CD14-positive monocyte (primary cell): Measurements from ENCODE around the gene VEGFC. TPM values are rescaled to one million over a fixed set of nuclear protein-coding genes. Genes with fewer than 3 reads are reported as not detected.

Experiments
- DNase-seq, 3 donors: peaks; one replicate each; pipeline ENCODE4 v3.0.0-alpha.2; 2011 to 2022
- H2AFZ ChIP-seq: 2 replicates; pipeline ENCODE4 v1.6.0; 2012; ENCODE audit warnings: mild to moderate bottlenecking, low read depth, low read length, inconsistent platforms; ENCODE audit not compliant: insufficient read depth, poor library complexity, severe bottlenecking
- H3K27ac ChIP-seq, 2 donors: 1 replicate in 1 of 2; 2 replicates in 1 of 2; pipeline ENCODE4 v1.5.1; 2012 to 2013; ENCODE audit warnings: low read length in 2 of 2, control low read depth in 1 of 2, inconsistent platforms in 1 of 2, low read depth in 1 of 2, mild to moderate bottlenecking in 1 of 2
- H3K27me3 ChIP-seq, 2 donors: one replicate each; pipeline versions ENCODE4 v1.6.0 to v1.6.1; 2011 to 2013; ENCODE audit warnings: low read length in 2 of 2; ENCODE audit not compliant: control insufficient read depth in 2 of 2, insufficient read depth in 2 of 2
- H3K36me3 ChIP-seq, 2 donors: replicated peaks in 1 of 2; 1 replicate in 1 of 2; 2 replicates in 1 of 2; pipeline versions ENCODE4 v1.5.1 to v1.6.1; 2012 to 2013; ENCODE audit warnings: low read length in 2 of 2, control low read depth in 1 of 2, inconsistent platforms in 1 of 2, mild to moderate bottlenecking in 1 of 2; ENCODE audit not compliant: insufficient read depth in 2 of 2, control insufficient read depth in 1 of 2
- H3K4me1 ChIP-seq, 2 donors: 1 replicate in 1 of 2; 2 replicates in 1 of 2; pipeline versions ENCODE4 v1.5.1 to v1.6.1; 2012 to 2013; ENCODE audit warnings: low read length in 2 of 2, control low read depth in 1 of 2, inconsistent platforms in 1 of 2, mild to moderate bottlenecking in 1 of 2, moderate library complexity in 1 of 2; ENCODE audit not compliant: insufficient read depth in 2 of 2, control insufficient read depth in 1 of 2
- H3K4me2 ChIP-seq: replicated peaks from 2 replicates; pipeline ENCODE3; 2012; ENCODE audit warnings: low read length, moderate library complexity, mild to moderate bottlenecking; ENCODE audit not compliant: poor library complexity, severe bottlenecking; ENCODE audit errors: extremely low read depth
- H3K4me3 ChIP-seq, 3 experiments: fragments of 200-600 bp in 1 of 3; sonication (generic) in 1 of 3; replicated peaks in 1 of 3; 1 replicate in 2 of 3; 2 replicates in 1 of 3; pipeline ENCODE4 v1.5.1; 2011 to 2013; ENCODE audit warnings: low read length in 3 of 3, mild to moderate bottlenecking in 3 of 3, control low read depth in 2 of 3, low read depth in 2 of 3, inconsistent platforms in 1 of 3, moderate library complexity in 1 of 3
- H3K79me2 ChIP-seq: 2 replicates; pipeline ENCODE4 v1.6.0; 2012; ENCODE audit warnings: mild to moderate bottlenecking, control low read depth, inconsistent platforms, low read length, moderate library complexity; ENCODE audit not compliant: insufficient read depth
- H3K9ac ChIP-seq: 2 replicates; pipeline ENCODE4 v1.6.0; 2017; ENCODE audit warnings: low read length, mild to moderate bottlenecking; ENCODE audit not compliant: insufficient read depth, poor library complexity, severe bottlenecking
- H3K9me3 ChIP-seq, 2 donors: replicated peaks in 1 of 2; 1 replicate in 1 of 2; 2 replicates in 1 of 2; pipeline versions ENCODE4 v1.5.1 to v1.6.1; 2012 to 2013; ENCODE audit warnings: low read length in 2 of 2, control low read depth in 1 of 2; ENCODE audit not compliant: control insufficient read depth in 1 of 2, insufficient read depth in 1 of 2
- H4K20me1 ChIP-seq: 2 replicates; pipeline ENCODE4 v1.6.0; 2012; ENCODE audit warnings: mild to moderate bottlenecking, low read length, control low read depth, moderate library complexity; ENCODE audit not compliant: insufficient read depth
- H3K27ac Mint-ChIP-seq, 7 donors: one replicate each; pipeline ENCODE4 v1.8.0; 2020; ENCODE audit warnings: mild to moderate bottlenecking in 7 of 7, mixed read lengths in 7 of 7, moderate library complexity in 6 of 7, inconsistent platforms in 2 of 7
- H3K27me3 Mint-ChIP-seq, 3 donors: one replicate each; pipeline ENCODE4 v1.8.0; 2021 to 2022; ENCODE audit warnings: low read depth in 3 of 3, mild to moderate bottlenecking in 3 of 3, mixed read lengths in 3 of 3, moderate library complexity in 3 of 3, inconsistent platforms in 1 of 3
- H3K36me3 Mint-ChIP-seq, 2 donors: one replicate each; pipeline ENCODE4 v1.8.0; 2020; ENCODE audit warnings: mixed read lengths in 2 of 2, inconsistent platforms in 1 of 2, mild to moderate bottlenecking in 1 of 2
- H3K4me1 Mint-ChIP-seq: one replicate; pipeline ENCODE4 v1.8.0; 2020; ENCODE audit warnings: mild to moderate bottlenecking, mixed read lengths
- H3K4me3 Mint-ChIP-seq, 2 donors: one replicate each; pipeline ENCODE4 v1.8.0; 2020; ENCODE audit warnings: mild to moderate bottlenecking in 2 of 2, mixed read lengths in 2 of 2, moderate library complexity in 1 of 2
- H3K9me3 Mint-ChIP-seq, 7 donors: one replicate each; pipeline ENCODE4 v1.8.0; 2020 to 2022; ENCODE audit warnings: mixed read lengths in 7 of 7, mild to moderate bottlenecking in 6 of 7, moderate library complexity in 6 of 7, inconsistent platforms in 2 of 7
- CTCF ChIP-seq: fragments of 200-600 bp; IDR thresholded peaks from one replicate; pipeline ENCODE4 v1.8.0; 2022; ENCODE audit warnings: antibody characterized with exemption, mild to moderate bottlenecking
- WGBS: methylation state at CpG from one replicate; pipeline ENCODE4 v1.1.5; 2013; ENCODE audit warnings: missing lambda C conversion rate; ENCODE audit not compliant: insufficient coverage; 5-methylcytosine and 5-hydroxymethylcytosine counted together
- intact Hi-C, 2 donors: fragments of 100-400 bp; cut with micrococcal nuclease; formaldehyde crosslinking; loops; one replicate each; pipeline versions ENCODE4 v1.15.0 to v1.15.1; 2023
- polyA plus RNA-seq, 3 donors: library from polyadenylated mRNA; depleted of rRNA in 1 of 3; unstranded in 2 of 3; stranded (reverse) in 1 of 3; fragments of 300-500 nt in 2 of 3; fragments of >200 nt in 1 of 3; fragmentation: Illumina TruSeq in 2 of 3; gene quantifications; 1 replicate in 2 of 3; 2 replicates in 1 of 3; pipeline ENCODE4 v1.2.3, GENCODE V29; 2012 to 2021

Gene VEGFC
- polyA plus RNA-seq, 3 donors, result not detected

GRCh38 chr4:176668324-176668723 lies 124.4 kb downstream of the VEGFC start:
- no peaks in the 10 kb centered on the region for H3K4me1 Mint-ChIP-seq
- H3K9me3 Mint-ChIP-seq, result peaks cover 0 to 12% (median 5%) of the 10 kb centered on the region in 7 donors
- Histone ChIP-seq H3K4me3 (no peak overlapping the region), H3K9ac (no peak overlapping the region), H3K4me2 (no peak overlapping the region), H3K27me3 (no peaks in the 10 kb centered on the region), H2AFZ (no peak overlapping the region), H4K20me1 (no peaks in the 10 kb centered on the region), H3K36me3 (no peaks in the 10 kb centered on the region), H3K4me1 (no peaks in the 10 kb centered on the region), H3K27ac (no peak overlapping the region), H3K79me2 (no peaks in the 10 kb centered on the region), H3K9me3 (peaks cover 0 to 4% of the 10 kb centered on the region in 2 donors)
- DNase-seq, result no peak
- TF ChIP-seq CTCF, result no peak
- no peak overlapping the region for H3K4me3 Mint-ChIP-seq
- H3K27ac Mint-ChIP-seq, result no peak overlapping the region
- intact Hi-C loops, result no loop called here
- WGBS, result 88% methylated on average over 1 of the region's 2 CpGs
- no peaks in the 10 kb centered on the region for H3K27me3 Mint-ChIP-seq
- no peaks in the 10 kb centered on the region for H3K36me3 Mint-ChIP-seq

- no peak overlapping the region for H3K4me2 ChIP-seq
- H3K27ac ChIP-seq, result no peak overlapping the region
- H4K20me1 ChIP-seq, result no peaks in the 10 kb centered on the region
- no CpG with 5 or more reads among the region's 4 CpGs for WGBS
- no peak overlapping the region for H3K27ac Mint-ChIP-seq
- H3K9me3 Mint-ChIP-seq, result peaks cover 0 to 8% (median 2%) of the 10 kb centered on the region in 7 donors
- DNase-seq, result no peak
- no peak for TF ChIP-seq CTCF
- H3K79me2 ChIP-seq, result no peaks in the 10 kb centered on the region
- intact Hi-C loops, result no loop called here
- H3K9ac ChIP-seq, result no peak overlapping the region
- no peaks in the 10 kb centered on the region for H3K4me1 ChIP-seq
- peaks cover 0 to 4% of the 10 kb centered on the region in 2 donors for H3K9me3 ChIP-seq
- no peak overlapping the region for H2AFZ ChIP-seq
- H3K4me3 Mint-ChIP-seq, result no peak overlapping the region
- no peaks in the 10 kb centered on the region for H3K4me1 Mint-ChIP-seq
- no peaks in the 10 kb centered on the region for H3K27me3 ChIP-seq
- H3K36me3 ChIP-seq, result no peaks in the 10 kb centered on the region
- no peaks in the 10 kb centered on the region for H3K36me3 Mint-ChIP-seq
- H3K4me3 ChIP-seq, result no peak overlapping the region
- H3K27me3 Mint-ChIP-seq, result no peaks in the 10 kb centered on the region
Measured at GRCh38 chr4:176664964-176665363, 127.8 kb downstream of the VEGFC start.
